ENCODE results near the gene MAPKAP1. TPM values are rescaled to one million over a fixed set of nuclear protein-coding genes. Genes with fewer than 3 reads are reported as not detected.
A peak's percentile ranks its signal among the peaks of the same experiment; 100 is the strongest.

The MAPKAP1 gene
- total RNA-seq, 4 donors from 2014 or later = 46.7 to 63.0 (median 57.9) TPM

GRCh38 chr9:125493384-125493783 lies 213.6 kb downstream of the MAPKAP1 start:
- 88 to 91% methylated on average over 5 of the region's 5 CpGs for WGBS, 2 donors
- no peak for DNase-seq (ENCODE audit: low spot score in 2 of 2)
- no peak overlapping the region for H3K4me3 ChIP-seq (ENCODE audit: low read depth, poor library complexity, severe bottlenecking)
- TF ChIP-seq CTCF (IDR thresholded peaks at IDR 0.05) (no peak), POLR2A (IDR thresholded peaks at IDR 0.05) (no peak)
- intact Hi-C loops (cut with DNase I; ENCODE audit: low total_unique reads) = no loop called here

DNA sequence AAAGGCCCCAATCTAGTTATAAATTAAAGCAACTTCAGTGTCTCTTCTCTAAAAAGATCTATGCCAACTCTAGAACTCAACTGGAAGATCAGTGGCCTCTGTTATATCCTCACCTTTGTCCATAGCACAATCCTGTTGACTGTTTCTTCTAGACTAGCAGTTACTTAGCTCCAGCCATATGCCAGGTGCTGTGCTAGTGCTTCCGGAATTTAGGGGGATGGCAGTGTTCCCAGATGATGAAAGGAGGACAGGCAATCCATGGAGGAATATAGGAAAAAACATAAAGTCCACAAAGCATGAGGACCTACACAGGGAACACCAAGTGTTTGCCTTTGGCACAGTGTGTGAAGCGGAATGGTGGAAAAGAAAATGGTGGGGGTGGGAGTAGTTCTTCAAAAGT lies 214.3 kb downstream of the MAPKAP1 start:
- 78 to 83% methylated on average over 2 of the region's 2 CpGs for WGBS, 2 donors
- H3K4me3 ChIP-seq (ENCODE audit: low read depth, poor library complexity, severe bottlenecking) = no peak overlapping the region
- intact Hi-C loops (cut with DNase I; ENCODE audit: low total_unique reads) = no loop called here
- no peak for DNase-seq (ENCODE audit: low spot score in 2 of 2)
- no peak for TF ChIP-seq CTCF (IDR thresholded peaks at IDR 0.05)
- no peak for TF ChIP-seq POLR2A (IDR thresholded peaks at IDR 0.05)

GRCh38 chr9:125487842-125488241 lies 219.2 kb downstream of the MAPKAP1 start:
- no peak for DNase-seq (ENCODE audit: low spot score in 2 of 2)
- WGBS, 2 donors = 48 to 100% methylated on average over 2 of the region's 2 CpGs
- intact Hi-C loops (cut with DNase I; ENCODE audit: low total_unique reads) = no loop called here
- TF ChIP-seq CTCF (IDR thresholded peaks at IDR 0.05) (no peak), POLR2A (IDR thresholded peaks at IDR 0.05) (no peak)
- H3K4me3 ChIP-seq (ENCODE audit: low read depth, poor library complexity, severe bottlenecking) = no peak overlapping the region

- DNase-seq (ENCODE audit: low spot score in 2 of 2) = peak; percentile 71 to 88
- WGBS, 2 donors = 62 to 84% methylated on average over 5 of the region's 5 CpGs
- H3K4me3 ChIP-seq (ENCODE audit: low read depth, poor library complexity, severe bottlenecking) = no peak overlapping the region
- intact Hi-C loops (cut with DNase I; ENCODE audit: low total_unique reads) = no loop called here
- TF ChIP-seq CTCF (IDR thresholded peaks at IDR 0.05) (no peak), POLR2A (IDR thresholded peaks at IDR 0.05) (no peak)
Observed at GRCh38 chr9:125486576-125486975, 220.4 kb downstream of the MAPKAP1 start.

- intact Hi-C loops (cut with DNase I; ENCODE audit: low total_unique reads) = no loop called here
- 78 to 83% methylated on average over 3 of the region's 3 CpGs for WGBS, 2 donors
Observed at GRCh38 chr9:125486152-125486508, 220.9 kb downstream of the MAPKAP1 start.

More at GRCh38 chr9:125486152-125486508, 220.9 kb downstream of the MAPKAP1 start:
- H3K4me3 ChIP-seq (ENCODE audit: low read depth, poor library complexity, severe bottlenecking) = no peak overlapping the region
- TF ChIP-seq CTCF (IDR thresholded peaks at IDR 0.05) = no peak
- TF ChIP-seq POLR2A (IDR thresholded peaks at IDR 0.05) = no peak
- DNase-seq (ENCODE audit: low spot score in 2 of 2) = no peak
